Activated T-cell treated with anti-CD3 and anti-CD28 coated beads for 24 hours (primary cell): ENCODE measurements around the gene TYRP1.

Source experiments
- DNase-seq: peaks from one replicate; pipeline ENCODE4 v3.0.0-alpha.2; 2020; ENCODE audit warnings: low read depth

The TYRP1 gene

GRCh38 chr9:12696931-12697622 is 3.9 kb downstream of the TYRP1 start:
- DNase-seq: no peak

- no peak for DNase-seq
These were observed 4.5 kb downstream of the TYRP1 start for GRCh38 chr9:12697719-12698118.

DNA sequence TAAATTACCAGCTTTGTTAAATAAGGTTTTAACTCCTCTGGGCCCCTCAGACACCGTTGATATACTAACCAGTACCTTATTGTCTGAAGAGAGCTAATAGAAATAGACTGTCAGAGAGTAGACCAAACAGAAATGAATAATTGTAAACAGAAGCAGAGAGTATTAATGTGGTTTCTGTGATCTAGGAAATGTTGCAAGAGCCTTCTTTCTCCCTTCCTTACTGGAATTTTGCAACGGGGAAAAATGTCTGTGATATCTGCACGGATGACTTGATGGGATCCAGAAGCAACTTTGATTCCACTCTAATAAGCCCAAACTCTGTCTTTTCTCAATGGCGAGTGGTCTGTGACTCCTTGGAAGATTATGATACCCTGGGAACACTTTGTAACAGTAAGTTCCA is 5.1 kb downstream of the TYRP1 start:
- DNase-seq: no peak

DNA sequence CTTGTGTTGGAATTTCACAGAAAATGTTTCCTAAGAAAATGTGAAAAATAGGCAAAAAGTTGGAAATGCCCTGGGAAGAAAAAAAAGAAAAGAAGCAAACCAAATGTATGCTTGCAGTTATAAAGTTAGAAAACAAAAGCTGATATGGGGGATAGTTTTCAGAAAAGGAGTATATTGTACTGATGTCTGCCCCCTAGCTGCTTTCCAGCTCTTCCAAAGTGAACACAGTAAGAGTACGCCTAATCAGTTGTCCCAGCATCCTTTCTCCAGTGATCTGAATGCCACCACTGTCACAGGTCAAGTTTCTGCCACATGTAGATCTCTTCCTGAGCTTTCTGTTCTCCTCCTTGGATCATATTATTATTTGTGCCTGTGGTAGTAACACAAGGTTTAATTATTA is 5.8 kb downstream of the TYRP1 start:
- DNase-seq: no peak

- DNase-seq: no peak
These were observed 6.3 kb downstream of the TYRP1 start for GRCh38 chr9:12699529-12699928.

DNA sequence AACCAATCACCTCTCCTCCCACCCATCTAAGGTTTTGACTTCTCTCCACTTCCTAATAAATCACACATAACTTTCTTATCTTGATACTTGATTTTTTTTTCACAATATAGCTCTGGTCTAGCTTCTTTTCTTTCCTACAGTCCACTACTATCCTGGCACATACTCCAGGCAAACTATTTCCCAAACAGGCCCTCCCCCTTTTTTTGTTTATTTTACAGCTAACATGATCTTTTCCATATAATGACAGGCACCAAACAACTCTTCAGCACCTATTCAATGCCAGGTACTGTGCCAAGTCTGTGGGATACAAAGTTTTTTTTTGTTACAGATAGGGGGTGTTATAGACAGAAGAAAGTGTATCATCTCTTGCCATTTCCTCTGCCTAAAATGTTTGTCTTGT is 7.9 kb downstream of the TYRP1 start:
- DNase-seq: no peak

DNA sequence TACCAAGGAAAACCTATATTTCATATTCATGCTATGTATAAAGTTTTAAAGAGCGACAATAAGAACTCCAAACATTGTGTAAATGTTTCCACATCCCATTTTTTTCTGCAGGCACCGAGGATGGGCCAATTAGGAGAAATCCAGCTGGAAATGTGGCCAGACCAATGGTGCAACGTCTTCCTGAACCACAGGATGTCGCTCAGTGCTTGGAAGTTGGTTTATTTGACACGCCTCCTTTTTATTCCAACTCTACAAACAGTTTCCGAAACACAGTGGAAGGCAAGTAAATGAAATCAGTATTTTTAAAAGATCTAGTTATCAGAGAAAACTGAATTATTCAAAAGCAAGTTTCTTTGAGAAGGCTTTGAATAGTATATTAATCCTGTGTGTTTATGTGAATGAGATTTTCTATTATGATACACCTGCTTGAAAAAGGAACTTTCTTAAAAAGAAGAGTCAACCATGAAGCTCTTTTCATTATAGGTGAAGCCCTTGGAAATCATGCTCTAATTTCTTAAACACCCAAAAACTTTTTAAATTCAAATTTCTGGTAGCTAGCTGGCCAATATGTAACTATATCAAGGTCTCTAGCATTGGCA is 9.1 kb downstream of the TYRP1 start:
- DNase-seq: no peak

DNA sequence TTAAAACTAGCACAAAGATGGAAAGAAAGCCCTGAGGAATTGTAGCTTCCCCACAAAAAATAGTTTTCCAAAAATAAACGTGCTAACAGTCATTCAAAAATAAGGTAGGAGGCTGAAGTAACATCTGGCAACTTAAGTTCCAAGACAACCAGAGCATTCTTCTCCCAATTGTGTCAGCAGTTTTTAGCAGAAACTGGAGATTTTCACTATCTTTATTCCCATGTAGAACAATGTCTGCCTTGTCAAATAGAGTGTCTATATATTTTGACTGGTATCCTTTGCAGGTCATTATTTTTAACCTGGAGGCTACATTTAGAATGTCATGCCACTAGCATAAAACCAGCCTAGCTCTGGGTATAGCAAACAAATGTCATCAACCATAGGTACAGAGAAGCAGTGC is 10.8 kb downstream of the TYRP1 start:
- no peak for DNase-seq

GRCh38 chr9:12705738-12706391 is 12.7 kb downstream of the TYRP1 start:
- no peak for DNase-seq

GRCh38 chr9:12708562-12709298 is 15.5 kb downstream of the TYRP1 start:
- DNase-seq: no peak

DNA sequence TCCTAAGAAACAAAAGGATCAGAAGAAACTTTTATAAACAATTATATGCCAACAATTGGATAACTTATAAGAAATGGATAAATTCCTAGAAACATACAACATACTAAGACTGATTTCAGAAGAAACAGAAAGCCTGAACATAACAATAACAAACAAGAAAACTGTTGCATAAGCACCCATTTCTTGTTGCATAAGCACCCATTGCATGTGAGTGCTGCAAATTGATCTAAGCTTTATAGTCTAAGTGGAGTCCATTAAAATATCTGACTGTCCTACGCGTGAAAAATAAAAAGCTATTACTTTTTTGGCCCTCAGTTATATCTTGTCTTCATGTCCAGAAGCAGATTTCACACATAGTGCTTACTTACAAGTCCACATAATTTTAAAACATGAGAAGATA is 19.3 kb downstream of the TYRP1 start:
- no peak for DNase-seq

- no peak for DNase-seq
These were observed 22.1 kb downstream of the TYRP1 start for GRCh38 chr9:12715268-12715667.

GRCh38 chr9:12716823-12717600 is 23.8 kb downstream of the TYRP1 start:
- no peak for DNase-seq

DNA sequence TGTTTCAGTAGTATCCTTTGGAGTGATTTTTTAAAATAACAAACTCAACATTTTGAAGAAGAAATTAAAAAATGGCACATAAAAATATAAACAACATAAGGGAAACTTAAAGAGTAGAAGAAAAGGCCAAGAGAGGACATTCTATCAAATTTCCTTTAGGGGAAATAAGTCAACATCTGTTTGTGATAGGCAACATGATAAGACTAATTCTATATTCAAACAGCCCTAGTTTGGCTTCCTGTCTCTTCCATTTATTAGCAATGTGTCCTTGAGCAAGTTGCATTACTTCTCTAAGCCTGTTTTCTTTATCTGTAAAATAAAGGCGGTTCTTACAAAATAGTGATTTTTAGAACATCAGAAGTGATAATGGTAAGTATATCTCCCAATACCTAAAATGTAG is 24.7 kb downstream of the TYRP1 start:
- DNase-seq: no peak

DNA sequence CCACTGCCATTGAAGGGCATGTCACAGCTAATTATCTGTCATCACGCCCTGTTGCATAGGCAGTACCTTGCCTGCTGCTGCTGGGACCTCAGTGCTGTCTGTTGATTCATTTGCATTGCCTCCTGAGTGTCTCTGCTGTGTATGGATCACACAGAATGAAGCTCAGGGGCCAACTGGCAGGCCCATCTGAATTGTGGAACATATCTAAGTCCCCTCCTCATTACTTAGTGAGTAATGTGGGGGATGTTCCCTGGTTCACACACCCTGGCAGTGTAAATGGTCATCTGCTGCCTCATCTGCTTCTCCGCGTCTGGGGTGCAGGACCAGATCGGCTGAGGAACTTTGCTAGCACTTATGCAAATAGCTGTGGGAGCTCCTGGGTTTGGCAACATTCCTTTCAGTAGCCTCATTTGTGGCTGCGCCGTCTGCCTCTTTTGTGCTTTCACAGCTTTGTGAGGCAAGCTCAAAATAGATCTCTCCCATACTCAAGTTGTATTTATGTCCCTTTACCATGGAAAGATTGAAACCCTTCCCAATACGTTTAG is 25.4 kb downstream of the TYRP1 start:
- no peak for DNase-seq

DNA sequence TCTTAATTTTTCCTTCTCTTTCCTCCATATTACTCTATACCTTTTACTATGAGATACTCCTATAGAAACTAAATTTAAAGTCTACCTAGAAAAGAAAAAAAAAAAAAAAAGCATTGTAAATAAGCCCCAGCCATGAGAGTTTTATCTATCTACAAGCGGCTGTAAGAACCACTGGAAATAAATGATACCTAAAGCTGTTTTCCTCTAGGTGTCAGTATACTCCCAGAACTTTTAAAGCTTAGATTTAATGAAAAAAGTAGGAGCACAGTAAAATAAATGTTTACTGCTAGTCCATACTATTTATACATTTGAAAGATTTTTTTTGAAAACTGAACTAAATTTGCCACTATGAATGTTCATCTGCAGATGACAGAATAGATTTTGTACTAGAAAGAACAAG is 26.2 kb downstream of the TYRP1 start:
- DNase-seq: no peak

- DNase-seq: no peak
These were observed 27.4 kb downstream of the TYRP1 start for GRCh38 chr9:12720551-12720950.

DNA sequence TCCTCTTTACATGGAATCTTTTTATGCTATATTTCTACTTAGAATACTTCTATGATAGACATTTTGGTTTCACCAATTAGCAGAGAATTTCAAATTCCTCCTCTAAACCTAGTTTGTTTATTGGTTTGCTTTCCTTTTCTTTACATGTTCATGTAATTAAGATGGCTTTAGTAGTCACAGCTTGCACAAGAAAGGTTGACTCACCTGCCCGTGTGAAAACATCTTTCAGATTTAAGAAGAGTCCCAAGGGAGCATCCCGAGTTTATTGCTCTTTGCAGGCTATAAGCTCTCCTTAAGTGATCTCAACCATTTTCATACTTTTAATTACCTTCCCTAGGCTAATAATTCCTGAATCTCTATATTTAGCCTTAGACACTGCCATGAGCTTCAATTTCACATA is 28.9 kb downstream of the TYRP1 start:
- no peak for DNase-seq

DNA sequence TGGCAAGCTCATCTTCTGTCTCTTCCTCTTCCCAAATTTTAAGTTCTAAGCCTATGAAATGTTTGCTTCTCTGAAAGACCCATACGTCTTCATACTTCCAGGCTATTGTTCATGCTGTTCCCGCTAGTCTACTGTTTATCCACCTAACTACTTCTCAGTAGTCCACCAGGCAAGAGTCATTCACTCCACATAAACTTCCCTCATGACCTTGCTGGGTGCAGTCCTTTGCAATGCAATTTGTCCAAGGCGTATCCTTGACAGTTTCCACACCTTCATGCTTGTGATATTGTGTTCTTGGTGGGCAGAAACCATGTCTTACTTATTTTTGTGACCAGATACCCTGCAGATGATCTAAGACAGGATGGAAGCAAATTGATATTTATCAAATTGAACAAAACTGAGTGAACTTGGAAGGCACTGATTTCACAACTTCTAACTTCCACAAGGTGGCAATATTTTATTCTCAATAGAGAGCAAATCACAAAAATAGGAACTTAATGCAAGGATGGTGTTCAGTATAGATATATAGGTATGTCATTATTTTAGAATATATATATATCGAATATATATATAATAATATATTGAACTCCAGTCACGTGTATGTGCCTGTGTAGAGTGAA is 30.3 kb downstream of the TYRP1 start:
- no peak for DNase-seq

- no peak for DNase-seq
These were observed 33.6 kb downstream of the TYRP1 start for GRCh38 chr9:12726795-12727194.

- DNase-seq: no peak
These were observed 37.0 kb downstream of the TYRP1 start for GRCh38 chr9:12730198-12730597.
